SW 1271 (cell line): ENCODE data around the gene ZBTB49.
"Not testable (repeated sequence)": the region's sequence is repeated elsewhere in the genome, so short reads cannot be mapped to it uniquely, and the experiment has no call there.

Source experiments
- DNase-seq, 2 experiments: peaks; one replicate each; lab custom pipeline; 2025; lab: John Stamatoyannopoulos, UW

The ZBTB49 gene, protein sequence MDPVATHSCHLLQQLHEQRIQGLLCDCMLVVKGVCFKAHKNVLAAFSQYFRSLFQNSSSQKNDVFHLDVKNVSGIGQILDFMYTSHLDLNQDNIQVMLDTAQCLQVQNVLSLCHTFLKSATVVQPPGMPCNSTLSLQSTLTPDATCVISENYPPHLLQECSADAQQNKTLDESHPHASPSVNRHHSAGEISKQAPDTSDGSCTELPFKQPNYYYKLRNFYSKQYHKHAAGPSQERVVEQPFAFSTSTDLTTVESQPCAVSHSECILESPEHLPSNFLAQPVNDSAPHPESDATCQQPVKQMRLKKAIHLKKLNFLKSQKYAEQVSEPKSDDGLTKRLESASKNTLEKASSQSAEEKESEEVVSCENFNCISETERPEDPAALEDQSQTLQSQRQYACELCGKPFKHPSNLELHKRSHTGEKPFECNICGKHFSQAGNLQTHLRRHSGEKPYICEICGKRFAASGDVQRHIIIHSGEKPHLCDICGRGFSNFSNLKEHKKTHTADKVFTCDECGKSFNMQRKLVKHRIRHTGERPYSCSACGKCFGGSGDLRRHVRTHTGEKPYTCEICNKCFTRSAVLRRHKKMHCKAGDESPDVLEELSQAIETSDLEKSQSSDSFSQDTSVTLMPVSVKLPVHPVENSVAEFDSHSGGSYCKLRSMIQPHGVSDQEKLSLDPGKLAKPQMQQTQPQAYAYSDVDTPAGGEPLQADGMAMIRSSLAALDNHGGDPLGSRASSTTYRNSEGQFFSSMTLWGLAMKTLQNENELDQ

GRCh38 chr4:4289941-4290850 is at the start of gene ZBTB49, which contains the start of gene LYAR:
Gene ZBTB49, plus strand, starts transcription at chr4:4290251. Its CDS starts 9,695 bp downstream, at chr4:4299946.
Gene LYAR, minus strand, starts transcription at chr4:4290154. Its CDS starts 6,412 bp downstream, at chr4:4283742.
- DNase-seq = peak; percentile 67 to 80

- no peak for DNase-seq
These were observed 44.9 kb upstream of the ZBTB49 start for GRCh38 chr4:4245172-4245571.

- DNase-seq = no peak
These were observed 42.4 kb upstream of the ZBTB49 start for GRCh38 chr4:4247696-4248028.

DNA sequence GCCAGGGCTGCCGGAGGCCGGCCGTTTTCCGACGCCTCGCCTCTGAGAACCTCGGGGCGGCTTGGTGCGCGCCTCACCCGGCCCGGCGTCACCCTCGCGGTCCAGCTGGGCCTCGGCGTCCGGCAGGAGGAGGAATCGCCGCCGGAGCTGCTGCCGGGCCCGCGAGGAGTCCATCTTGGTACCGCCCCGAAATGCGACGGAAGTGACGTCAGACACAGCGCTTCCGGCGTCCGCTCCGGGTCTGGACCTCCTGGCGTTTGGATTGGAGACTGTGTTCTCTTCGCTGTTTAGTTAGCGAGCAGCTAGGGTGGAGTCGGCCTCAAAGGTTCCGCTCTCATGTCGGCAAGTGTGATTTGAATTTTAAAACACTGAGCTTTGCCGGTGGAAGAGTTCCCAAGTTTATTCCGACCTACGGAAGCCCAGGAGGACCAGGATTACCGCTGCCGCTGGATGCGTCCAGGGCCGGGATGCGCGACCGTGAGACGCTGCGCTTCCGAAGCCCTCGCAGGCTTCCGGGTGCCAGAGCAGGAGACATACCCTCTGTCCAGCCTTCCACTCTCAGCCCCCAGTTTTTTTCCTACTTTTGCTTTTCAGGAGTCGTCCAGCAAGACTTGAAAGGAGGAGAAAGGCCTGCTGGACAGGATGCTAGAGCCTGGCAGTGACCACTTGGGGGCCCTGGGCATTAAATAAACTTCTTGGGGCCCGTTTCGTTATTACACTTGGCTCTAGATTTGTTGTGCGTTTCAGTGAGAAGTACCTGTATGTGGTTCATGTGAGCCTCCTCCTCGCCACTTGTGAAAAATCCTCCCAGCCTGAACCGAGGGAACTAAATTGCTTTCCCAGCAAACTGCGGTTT is 41.8 kb upstream of the ZBTB49 start, which contains the start of gene TMEM128:
Gene TMEM128, minus strand, starts transcription at position 195 of the 856 bp plus-strand sequence. Its CDS starts 21 bp downstream, at position 174.
- peak; percentile 76 to 89 for DNase-seq

- no peak for DNase-seq
These were observed 41.2 kb upstream of the ZBTB49 start for GRCh38 chr4:4248885-4249203.

- DNase-seq = not testable (repeated sequence)
These were observed 40.7 kb upstream of the ZBTB49 start for GRCh38 chr4:4249342-4249741.

DNA sequence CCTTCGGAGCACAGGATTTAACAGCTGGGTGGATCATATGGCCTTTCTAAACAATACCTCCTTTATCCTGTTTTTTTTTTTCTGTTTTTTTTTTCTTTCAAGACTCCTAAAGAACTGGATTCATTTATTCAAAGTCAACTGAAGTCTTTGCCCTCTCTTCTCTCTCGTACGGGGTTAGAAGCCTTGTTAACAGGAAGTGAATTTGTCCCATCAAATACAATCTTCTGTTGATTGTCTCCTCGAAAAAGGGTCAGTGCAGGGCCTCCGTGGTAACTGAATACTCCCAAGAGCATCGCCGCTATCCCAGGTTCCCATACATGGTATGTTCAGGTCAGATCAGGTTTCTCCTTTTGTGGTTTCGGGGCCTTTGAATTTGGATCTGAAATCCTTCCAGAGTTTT is 40.2 kb upstream of the ZBTB49 start:
- DNase-seq = no peak

DNA sequence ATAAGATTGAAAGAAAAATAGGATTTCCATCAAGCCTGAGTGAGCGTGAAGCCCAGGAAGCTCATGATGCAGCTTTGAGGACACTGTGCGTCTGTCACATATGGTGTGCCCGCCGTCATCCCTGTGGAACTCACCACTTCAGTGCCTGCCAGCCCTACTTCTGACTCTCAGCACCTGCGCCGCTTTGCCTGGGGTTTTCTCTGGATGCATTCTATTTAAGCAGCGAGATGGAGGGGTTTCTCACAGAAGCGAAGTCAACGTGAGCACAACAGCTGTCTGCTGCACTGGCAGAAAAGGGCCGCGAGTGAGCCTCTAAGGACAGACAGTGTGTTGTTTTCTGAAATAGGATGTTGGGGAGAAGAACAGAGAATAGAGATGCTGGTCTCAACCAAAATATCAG is 35.9 kb upstream of the ZBTB49 start:
- DNase-seq = no peak

- no peak for DNase-seq
These were observed 35.4 kb upstream of the ZBTB49 start for GRCh38 chr4:4254666-4255065.

GRCh38 chr4:4256799-4257198 is 33.3 kb upstream of the ZBTB49 start:
- DNase-seq = no peak

- not testable (repeated sequence) for DNase-seq
These were observed 32.3 kb upstream of the ZBTB49 start for GRCh38 chr4:4257705-4258104.

- no peak for DNase-seq
These were observed 30.5 kb upstream of the ZBTB49 start for GRCh38 chr4:4259484-4260100.

DNA sequence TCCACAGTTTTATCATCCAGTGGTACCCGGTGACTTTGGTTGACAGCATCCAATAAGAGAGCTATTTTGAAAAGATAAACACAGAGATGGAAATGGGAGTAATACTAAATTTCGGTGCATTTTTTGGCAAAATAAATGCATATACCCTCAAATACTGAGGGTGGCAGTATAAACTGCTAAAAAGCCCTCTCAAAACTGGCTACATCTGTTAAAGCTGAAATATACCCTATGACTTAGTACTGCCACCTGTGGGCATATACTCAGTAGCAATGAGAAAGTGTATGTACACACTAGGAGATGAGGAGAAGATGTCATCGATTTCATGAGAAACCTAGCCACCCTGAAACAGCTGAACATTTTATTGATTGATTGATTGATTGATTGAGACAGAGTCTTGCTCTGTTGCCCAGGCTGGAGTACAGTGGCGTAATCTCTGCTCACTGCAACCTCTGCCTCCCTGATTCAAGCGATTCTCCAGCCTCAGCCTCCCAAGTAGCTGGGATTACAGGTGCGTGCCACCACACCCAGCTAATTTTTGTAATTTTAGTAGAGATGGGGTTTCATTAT is 29.8 kb upstream of the ZBTB49 start:
- DNase-seq = peak; percentile 24 to 82

GRCh38 chr4:4267981-4268380 is 22.1 kb upstream of the ZBTB49 start:
- no peak for DNase-seq

DNA sequence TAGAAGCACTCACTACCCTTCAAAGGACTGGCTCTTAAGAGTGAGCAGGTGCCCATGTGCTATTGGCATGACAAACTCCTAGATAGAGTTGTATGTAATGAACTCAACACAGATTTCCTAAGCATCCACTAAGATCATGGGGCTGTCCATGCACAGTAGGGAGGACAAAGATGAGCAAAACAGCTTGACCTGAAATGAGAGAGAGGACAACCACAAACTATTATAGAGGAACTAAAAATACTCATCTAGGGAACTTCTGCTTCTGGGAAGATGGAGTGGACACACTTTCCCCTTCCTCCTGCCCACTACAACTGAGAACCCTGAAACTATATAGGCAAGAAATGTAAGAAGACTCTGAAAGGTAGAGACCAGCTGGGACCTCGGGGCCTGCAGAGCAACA is 21.3 kb upstream of the ZBTB49 start:
- DNase-seq = no peak

DNA sequence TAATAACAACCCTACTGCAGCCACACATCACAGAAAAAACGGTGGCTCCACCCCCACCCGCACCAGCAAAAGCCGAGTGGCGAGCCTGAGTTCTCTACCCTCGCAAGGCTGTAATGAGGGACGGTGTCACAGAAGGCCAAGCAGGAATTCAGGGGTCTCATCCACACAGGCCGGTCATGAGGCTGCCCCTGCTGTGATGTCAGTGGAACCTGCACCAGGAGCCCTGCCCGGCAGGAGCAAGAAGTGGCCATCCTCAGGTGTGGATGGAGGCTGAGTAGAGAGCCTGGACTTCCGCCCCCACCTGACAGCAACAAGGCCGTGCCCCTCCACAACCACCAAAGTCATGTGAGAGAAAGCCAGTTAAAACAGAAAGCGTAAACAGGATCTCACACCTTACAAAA is 20.7 kb upstream of the ZBTB49 start:
- DNase-seq = no peak

- DNase-seq = peak; percentile 37 to 62
These were observed 20.2 kb upstream of the ZBTB49 start for GRCh38 chr4:4269856-4270255.

DNA sequence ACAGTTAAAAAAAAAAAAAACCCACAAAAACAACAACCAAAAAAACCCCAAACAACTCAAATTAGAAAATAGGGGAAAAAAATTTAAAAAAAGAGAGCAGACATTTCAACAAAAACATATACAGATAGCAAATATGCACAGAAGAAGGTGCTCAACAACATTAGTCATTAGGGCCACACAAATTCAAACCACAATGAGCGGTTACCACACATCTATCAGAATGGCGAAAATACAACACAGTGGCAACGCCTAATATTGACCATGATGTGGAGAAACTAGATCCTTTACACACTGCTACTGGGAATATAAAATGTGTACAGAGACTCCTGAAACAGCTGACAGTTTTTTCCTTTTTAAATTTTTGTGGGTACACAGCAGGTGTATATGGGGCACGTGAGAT is 19.5 kb upstream of the ZBTB49 start:
- DNase-seq = no peak

GRCh38 chr4:4271912-4272311 is 18.1 kb upstream of the ZBTB49 start:
- peak in 1 of 2 experiments; percentile 10 for DNase-seq

GRCh38 chr4:4274226-4274625 is 15.8 kb upstream of the ZBTB49 start:
- no peak for DNase-seq
